HTR-8/SVneo (cell line): ENCODE measurements around the gene RALGAPB.

Experiments used
- DNase-seq: peaks from one replicate; pipeline ENCODE4 v3.0.0; 2011; ENCODE audit warnings: low spot score, mixed read lengths; ENCODE audit not compliant: insufficient read length
- FAIRE-seq: peaks from 2 replicates; lab custom pipeline; 2011; peaks lifted over from hg19 to GRCh38; lab: Jason Lieb, UNC

Gene RALGAPB

GRCh38 chr20:38601216-38602184 is 128.9 kb downstream of the RALGAPB start, which contains the start of gene ARHGAP40:
ARHGAP40 (plus strand) TSS chr20:38601809.
- FAIRE-seq (peak; percentile 36), DNase-seq (no peak)

GRCh38 chr20:38602185-38602581 is 129.5 kb downstream of the RALGAPB start:
- DNase-seq (no peak), FAIRE-seq (no peak)

- DNase-seq (no peak), FAIRE-seq (no peak)
These were observed 130.6 kb downstream of the RALGAPB start for GRCh38 chr20:38603286-38603685.

- peak; percentile 96 for FAIRE-seq
- peak; percentile 95 for DNase-seq
These were observed 132.2 kb downstream of the RALGAPB start for GRCh38 chr20:38604873-38605303.

- FAIRE-seq (no peak), DNase-seq (no peak)
These were observed 134.7 kb downstream of the RALGAPB start for GRCh38 chr20:38607351-38607750.

- DNase-seq (no peak), FAIRE-seq (no peak)
These were observed 135.5 kb downstream of the RALGAPB start for GRCh38 chr20:38608188-38608587.

GRCh38 chr20:38609815-38610214 is 137.2 kb downstream of the RALGAPB start:
- FAIRE-seq = no peak
- no peak for DNase-seq

- FAIRE-seq (peak; percentile 79), DNase-seq (peak; percentile 76)
These were observed 137.9 kb downstream of the RALGAPB start for GRCh38 chr20:38610521-38610920.

GRCh38 chr20:38612751-38613515 is 140.3 kb downstream of the RALGAPB start:
- peak; percentile 52 for FAIRE-seq
- no peak for DNase-seq

- FAIRE-seq = peak; percentile 9
These were observed 142.6 kb downstream of the RALGAPB start for GRCh38 chr20:38615283-38615682.

GRCh38 chr20:38616457-38616856 is 143.8 kb downstream of the RALGAPB start:
- no peak for FAIRE-seq
- DNase-seq = no peak

More at GRCh38 chr20:38615283-38615682, 142.6 kb downstream of the RALGAPB start:
- no peak for DNase-seq

- DNase-seq (peak; percentile 71), FAIRE-seq (peak; percentile 91)
These were observed 144.6 kb downstream of the RALGAPB start for GRCh38 chr20:38617011-38617829.

- FAIRE-seq = no peak
These were observed 145.2 kb downstream of the RALGAPB start for GRCh38 chr20:38617830-38618196.

GRCh38 chr20:38620441-38620840 is 147.8 kb downstream of the RALGAPB start:
- no peak for DNase-seq
- peak; percentile 48 for FAIRE-seq

More at GRCh38 chr20:38617830-38618196, 145.2 kb downstream of the RALGAPB start:
- DNase-seq = no peak

GRCh38 chr20:38623061-38623460 is 150.4 kb downstream of the RALGAPB start:
- DNase-seq (no peak), FAIRE-seq (peak; percentile 71)

- no peak for DNase-seq
- no peak for FAIRE-seq
These were observed 151.4 kb downstream of the RALGAPB start for GRCh38 chr20:38624084-38624483.

GRCh38 chr20:38625896-38626295 is 153.3 kb downstream of the RALGAPB start:
- DNase-seq = no peak
- FAIRE-seq = no peak

- peak; percentile 99 for FAIRE-seq
These were observed 154.4 kb downstream of the RALGAPB start for GRCh38 chr20:38626921-38627659.

More at GRCh38 chr20:38626921-38627659, 154.4 kb downstream of the RALGAPB start:
- DNase-seq = no peak
